Transverse colon (tissue), 4 donors: ENCODE data around the gene SDR42E2. TPM values are rescaled to one million over a fixed set of nuclear protein-coding genes. Genes with fewer than 3 reads are reported as not detected.

Source experiments
- DNase-seq: peaks from one replicate; pipeline ENCODE4 v3.0.0-alpha.2; 2019
- H3K27ac ChIP-seq, 4 donors: fragments of 200-600 bp; sonication (generic); 2 replicates each; pipeline ENCODE4 v1.5.1; 2016 to 2018; ENCODE audit warnings: inconsistent platforms in 4 of 4
- H3K27me3 ChIP-seq: fragments of 200-600 bp; sonication (generic); 2 replicates; pipeline ENCODE4 v1.5.1; 2017; ENCODE audit warnings: inconsistent platforms
- H3K36me3 ChIP-seq, 4 donors: fragments of 200-600 bp; sonication (generic); 2 replicates each; pipeline ENCODE4 v1.5.1; 2017 to 2019; ENCODE audit warnings: inconsistent platforms in 4 of 4
- H3K4me1 ChIP-seq, 4 donors: fragments of 200-600 bp; sonication (generic); 2 replicates each; pipeline ENCODE4 v1.5.1; 2017 to 2020; ENCODE audit warnings: inconsistent platforms in 4 of 4
- H3K4me3 ChIP-seq, 4 donors: fragments of 200-600 bp; sonication (generic); 1 replicate in 1 of 4; 2 replicates in 3 of 4; pipeline versions ENCODE4 v1.5.1 to v1.6.1; 2017 to 2019; ENCODE audit warnings: inconsistent platforms in 4 of 4
- H3K9me3 ChIP-seq, 2 donors: fragments of 200-600 bp; sonication (generic); 2 replicates each; pipeline ENCODE4 v1.5.1; 2017 to 2019; ENCODE audit warnings: inconsistent platforms in 2 of 2
- CTCF ChIP-seq, 5 experiments: fragments of 200-600 bp in 3 of 5; fragments of 450-650 bp in 2 of 5; sonication (generic) in 3 of 5; IDR thresholded peaks; 1 replicate in 2 of 5; 2 replicates in 3 of 5; pipeline ENCODE4 v1.5.1; 2016 to 2017; ENCODE audit warnings: antibody characterized with exemption in 5 of 5, inconsistent platforms in 3 of 5, mild to moderate bottlenecking in 2 of 5, moderate library complexity in 1 of 5
- EP300 ChIP-seq: sonication (generic); formaldehyde crosslinking; IDR thresholded peaks from one replicate; pipeline ENCODE4 v1.6.1; 2017; ENCODE audit warnings: antibody characterized with exemption, low read depth
- POLR2A ChIP-seq: fragments of 450-650 bp; IDR thresholded peaks from one replicate; pipeline ENCODE4 v1.6.1; 2016; ENCODE audit warnings: antibody characterized with exemption, mild to moderate bottlenecking, moderate library complexity
- POLR2AphosphoS5 ChIP-seq, 3 donors: sonication (generic); formaldehyde crosslinking; IDR thresholded peaks; one replicate each; pipeline ENCODE4 v1.6.1; 2016; ENCODE audit warnings: antibody characterized with exemption in 3 of 3
- WGBS, 2 donors: methylation state at CpG; one replicate each; pipeline ENCODE4 v1.1.5; 2018; ENCODE audit warnings: low coverage in 1 of 2; 5-methylcytosine and 5-hydroxymethylcytosine counted together
- in situ Hi-C, 4 donors: fragments of 200-750 bp; cut with MboI; loops; one replicate each; pipeline versions ENCODE4 v1.15.0 to v1.15.1; 2017; ENCODE audit warnings: low sequenced_read_pairs in 3 of 4, low pct_ligation_motif_present in 1 of 4, low pct_unique_long_range_greater_than_20kb in 1 of 4
- intact Hi-C: fragments of 100-400 bp; cut with DNase I; formaldehyde crosslinking; loops from one replicate; pipeline ENCODE4 v1.15.1; 2023; ENCODE audit warnings: low total_unique reads
- total RNA-seq, 4 donors: library from RNA; depleted of rRNA; stranded (reverse); fragments of >200 nt; gene quantifications; one replicate each; pipeline ENCODE4 v1.1.0, GENCODE V29; 2016

Gene SDR42E2
- not detected for total RNA-seq

GRCh38 chr16:22161999-22162655 lies at the start of gene SDR42E2:
Gene SDR42E2, plus strand, starts transcription at chr16:22162506. Its CDS starts 3,077 bp downstream, at chr16:22165583.
- no peak within 1 kb of the TSS for H3K27ac ChIP-seq
- peaks cover 35% of the 10 kb centered on the region for H3K27me3 ChIP-seq
- no peaks in the 10 kb centered on the region for H3K36me3 ChIP-seq
- DNase-seq, result peak; percentile 38
- peak within 1 kb of the TSS in 1 of 4 donors; percentile 34 for H3K4me3 ChIP-seq
- no peaks in the 10 kb centered on the region for H3K9me3 ChIP-seq
- in situ Hi-C loops, result no loop called here
- TF ChIP-seq POLR2A, result no peak
- TF ChIP-seq POLR2AphosphoS5 (IDR thresholded peaks at IDR 0.05), result no peak
- TF ChIP-seq CTCF (IDR thresholded peaks at IDR 0.05), result no peak
- TF ChIP-seq EP300, result no peak
- H3K4me1 ChIP-seq, result peaks cover 0 to 7% (median 5%) of the 10 kb centered on the region in 4 donors
- 13 to 75% methylated on average over 2 to 21 of the region's 40 CpGs for WGBS, 2 donors
- intact Hi-C loops, result no loop called here

GRCh38 chr16:22116095-22116700 lies 46.1 kb upstream of the SDR42E2 start:
- Histone ChIP-seq H3K9me3 (no peaks in the 10 kb centered on the region), H3K27me3 (no peaks in the 10 kb centered on the region), H3K4me1 (no peaks in the 10 kb centered on the region), H3K27ac (no peak overlapping the region), H3K4me3 (no peak overlapping the region), H3K36me3 (no peaks in the 10 kb centered on the region)
- 80 to 83% methylated on average over 1 to 2 of the region's 2 CpGs for WGBS, 2 donors
- in situ Hi-C loops, result no loop called here
- TF ChIP-seq POLR2AphosphoS5 (IDR thresholded peaks at IDR 0.05), result no peak
- TF ChIP-seq POLR2A, result no peak
- no peak for TF ChIP-seq CTCF (IDR thresholded peaks at IDR 0.05)
- TF ChIP-seq EP300, result no peak
- no peak for DNase-seq
- intact Hi-C loops, result no loop called here

DNA sequence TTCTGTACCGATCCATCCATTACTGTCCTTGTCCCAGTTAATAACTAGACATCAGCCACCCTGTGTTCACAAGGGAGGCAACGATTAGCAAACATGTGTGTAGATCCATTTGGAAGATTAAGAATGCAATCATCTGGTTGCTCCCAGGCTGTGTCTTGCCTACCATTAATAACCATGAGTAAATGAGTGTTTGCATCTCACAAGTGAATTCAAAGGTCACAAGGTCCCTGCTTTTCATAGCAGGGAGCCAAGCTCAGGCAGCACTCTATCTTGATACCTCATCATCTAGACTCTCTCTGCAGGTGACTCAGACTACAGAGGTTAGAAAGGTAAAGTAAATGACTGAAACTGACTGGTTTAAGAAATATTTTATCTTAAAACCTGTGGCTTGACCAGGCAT lies 44.7 kb upstream of the SDR42E2 start:
- no peaks in the 10 kb centered on the region for H3K9me3 ChIP-seq
- no peak overlapping the region for H3K27ac ChIP-seq
- H3K4me1 ChIP-seq, result no peaks in the 10 kb centered on the region
- TF ChIP-seq CTCF (IDR thresholded peaks at IDR 0.05), result no peak
- no peak for TF ChIP-seq EP300
- no peak for TF ChIP-seq POLR2A
- TF ChIP-seq POLR2AphosphoS5 (IDR thresholded peaks at IDR 0.05), result no peak
- intact Hi-C loops, result no loop called here
- H3K36me3 ChIP-seq, result no peaks in the 10 kb centered on the region
- in situ Hi-C loops, result no loop called here
- H3K27me3 ChIP-seq, result no peaks in the 10 kb centered on the region
- WGBS, 2 donors, result 91 to 100% methylated on average over 1 to 2 of the region's 2 CpGs
- no peak overlapping the region for H3K4me3 ChIP-seq
- DNase-seq, result no peak

DNA sequence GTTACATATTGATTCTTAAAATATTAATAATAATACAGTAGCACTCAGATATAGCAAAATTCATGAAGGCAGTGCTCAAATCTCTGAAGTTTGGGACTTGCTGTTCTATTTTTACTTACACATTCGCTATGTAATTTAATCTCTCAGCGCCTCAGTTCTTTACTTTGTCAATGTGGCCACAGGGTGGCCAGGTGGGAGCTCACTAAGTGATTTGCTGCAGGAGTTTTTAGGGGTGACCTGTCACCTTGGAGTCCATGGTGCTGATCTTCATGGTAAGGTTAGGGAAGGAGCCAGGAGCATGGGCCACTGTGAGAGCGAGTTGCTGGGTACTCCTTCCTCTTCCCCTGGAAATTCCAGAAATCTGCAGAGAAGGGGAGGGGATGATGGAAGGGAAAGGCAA lies 41.9 kb upstream of the SDR42E2 start:
- Histone ChIP-seq H3K4me1 (no peaks in the 10 kb centered on the region), H3K27me3 (no peaks in the 10 kb centered on the region), H3K36me3 (no peaks in the 10 kb centered on the region), H3K4me3 (no peak overlapping the region), H3K9me3 (no peaks in the 10 kb centered on the region), H3K27ac (no peak overlapping the region)
- TF ChIP-seq POLR2AphosphoS5 (IDR thresholded peaks at IDR 0.05) (no peak), CTCF (IDR thresholded peaks at IDR 0.05) (no peak), EP300 (no peak), POLR2A (no peak)
- no peak for DNase-seq
- WGBS, 2 donors, result 70 to 77% methylated on average over 3 of the region's 3 CpGs
- in situ Hi-C loops, result no loop called here
- intact Hi-C loops, result no loop called here
